Activated CD8-positive, alpha-beta memory T cell treated with anti-CD3 and anti-CD28 coated beads, Interleukin-2, amount 50 U/mL, for 24 hours (primary cell): ENCODE measurements around the gene KAZN.
"Not testable (repeated sequence)": the region's sequence is repeated elsewhere in the genome, so short reads cannot be mapped to it uniquely, and the experiment has no call there.

Experiments used
- DNase-seq: peaks from one replicate; pipeline ENCODE4 v3.0.0-alpha.2; 2020; ENCODE audit errors: extremely low read depth

The KAZN gene

DNA sequence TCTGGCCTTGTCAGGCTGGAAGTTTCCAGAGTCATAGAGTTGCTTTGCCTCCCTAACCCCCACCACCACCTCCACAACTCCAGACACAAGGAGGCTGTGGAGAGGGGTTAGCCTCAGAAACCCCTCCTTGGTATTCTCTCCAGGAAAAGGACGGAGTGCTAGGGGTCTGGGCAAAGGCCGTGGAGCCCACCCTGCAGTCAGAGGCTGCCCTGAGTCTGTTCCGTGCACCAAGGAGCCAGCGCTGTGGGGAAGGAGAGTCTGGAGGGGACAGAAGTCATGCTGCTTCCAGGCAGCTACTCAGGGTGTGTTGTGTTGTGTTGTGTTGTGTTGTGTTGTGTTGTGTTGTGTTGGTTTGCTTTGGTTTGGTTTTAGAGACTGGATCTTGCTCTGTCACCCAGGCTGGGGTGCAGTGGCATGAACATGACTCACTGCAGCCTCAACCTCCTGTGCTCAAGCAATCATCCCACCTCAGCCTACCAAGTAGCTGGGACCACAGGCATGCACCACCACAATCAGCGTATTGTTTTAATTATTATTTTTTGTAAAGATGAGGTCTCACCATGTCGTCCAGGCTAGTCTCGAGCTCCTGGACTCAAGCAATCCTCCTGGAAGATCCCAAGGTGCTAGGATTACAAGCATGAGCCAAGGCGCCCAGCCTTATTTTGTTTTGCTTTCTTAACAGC, 432.9 kb downstream of the KAZN start:
- DNase-seq: no peak

GRCh38 chr1:15033264-15033663, 434.8 kb downstream of the KAZN start:
- DNase-seq: no peak

DNA sequence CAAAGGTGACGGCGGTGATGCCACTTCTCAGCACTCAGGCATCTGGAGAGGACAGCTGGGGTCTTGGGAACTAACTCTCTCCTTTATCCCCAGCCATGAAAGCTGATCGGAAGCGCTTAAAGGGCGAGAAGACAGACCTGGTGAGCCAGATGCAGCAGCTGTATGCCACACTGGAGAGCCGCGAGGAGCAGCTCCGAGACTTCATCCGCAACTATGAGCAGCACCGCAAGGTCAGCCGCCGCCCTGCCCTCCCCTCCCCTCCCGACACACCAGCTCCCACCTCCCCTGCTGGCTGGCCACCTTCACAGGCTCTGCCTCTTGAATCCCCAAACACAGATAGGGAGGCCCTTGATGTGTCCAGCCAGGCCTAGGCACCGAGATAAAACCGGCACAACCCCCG, 436.2 kb downstream of the KAZN start:
- no peak for DNase-seq

GRCh38 chr1:15035236-15035635, 436.8 kb downstream of the KAZN start:
- DNase-seq: no peak

DNA sequence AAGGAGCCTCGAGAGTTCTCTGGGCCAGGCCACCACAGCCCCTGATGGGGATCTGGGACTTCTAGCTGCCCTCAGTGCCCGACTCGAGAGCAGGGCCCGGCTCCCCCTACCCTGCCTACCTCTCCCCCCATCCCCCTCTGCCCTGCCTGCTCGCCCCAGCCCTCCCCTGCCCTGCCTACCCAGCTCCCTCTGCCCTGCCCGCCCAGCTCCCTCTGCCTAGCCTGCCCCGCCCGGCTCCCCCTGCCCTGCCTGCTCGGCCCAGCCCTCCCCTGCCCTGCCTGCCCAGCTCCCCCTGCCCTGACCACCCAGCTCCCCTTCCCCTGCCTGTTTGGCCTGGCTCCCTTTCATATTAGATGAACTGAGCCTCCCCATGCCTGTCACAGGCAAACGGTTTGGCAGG, 437.6 kb downstream of the KAZN start:
- no peak for DNase-seq

DNA sequence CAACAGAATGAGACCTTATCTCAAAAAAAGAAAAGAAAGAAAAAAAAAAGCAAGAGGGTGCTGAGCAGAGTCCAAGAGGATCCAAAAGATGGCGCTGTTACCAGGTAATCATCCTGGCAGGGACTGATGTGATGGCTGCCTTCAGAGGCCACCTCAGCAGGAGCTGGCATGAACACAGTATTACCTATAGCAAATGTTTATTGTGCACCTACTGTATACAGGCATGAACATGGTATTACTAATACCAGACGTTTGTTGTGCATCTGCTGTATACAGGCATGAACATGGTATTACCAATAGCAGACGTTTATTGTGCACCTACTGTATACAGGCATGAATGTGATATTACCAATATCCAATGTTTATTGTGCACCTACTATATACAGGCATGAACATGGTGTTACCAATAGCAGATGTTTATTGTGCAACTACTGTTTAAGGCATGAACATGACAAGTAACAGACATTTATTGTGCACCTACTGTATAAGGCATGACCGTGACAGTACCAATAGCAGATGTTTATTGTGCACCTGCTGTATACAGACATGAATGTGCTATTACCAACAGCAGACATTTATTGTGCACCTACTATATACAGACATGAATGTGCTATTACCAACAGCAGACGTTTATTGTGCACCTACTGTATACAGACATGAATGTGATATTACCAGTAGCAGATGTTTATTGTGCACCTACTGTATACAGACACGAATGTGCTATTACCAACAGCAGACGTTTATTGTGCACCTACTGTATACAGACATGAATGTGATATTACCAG, 439.9 kb downstream of the KAZN start:
- no peak for DNase-seq

DNA sequence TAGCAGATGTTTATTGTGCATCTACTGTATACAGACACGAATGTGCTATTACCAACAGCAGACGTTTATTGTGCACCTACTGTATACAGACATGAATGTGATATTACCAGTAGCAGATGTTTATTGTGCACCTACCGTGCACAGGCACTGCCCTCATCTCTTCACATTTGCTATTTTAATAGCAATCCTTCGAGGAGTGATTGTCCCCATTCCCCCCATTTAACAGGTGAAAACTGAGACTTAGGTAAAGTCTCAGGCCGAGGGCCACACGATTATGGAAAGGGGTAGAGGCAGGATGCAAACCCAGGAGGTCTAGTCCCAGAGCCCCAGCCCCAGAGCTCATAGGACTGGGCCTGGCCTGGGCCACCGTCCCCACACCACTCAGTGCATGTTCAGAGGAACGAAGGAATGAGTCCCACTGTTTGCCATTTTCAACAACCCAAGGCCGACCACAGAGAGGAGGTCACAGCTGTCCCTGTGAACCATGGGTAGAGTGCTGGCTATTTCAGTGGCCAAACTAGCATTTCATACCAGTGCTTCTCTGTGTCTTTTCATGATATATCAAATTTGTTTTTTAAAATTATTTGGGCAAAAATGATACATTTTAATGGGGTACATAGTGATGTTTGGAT, 440.6 kb downstream of the KAZN start:
- no peak for DNase-seq

GRCh38 chr1:15039901-15040300, 441.4 kb downstream of the KAZN start:
- DNase-seq: no peak

- not testable (repeated sequence) for DNase-seq
Observed at GRCh38 chr1:15040685-15041084, 442.2 kb downstream of the KAZN start.

- DNase-seq: no peak
Observed at GRCh38 chr1:15042866-15043265, 444.4 kb downstream of the KAZN start.

DNA sequence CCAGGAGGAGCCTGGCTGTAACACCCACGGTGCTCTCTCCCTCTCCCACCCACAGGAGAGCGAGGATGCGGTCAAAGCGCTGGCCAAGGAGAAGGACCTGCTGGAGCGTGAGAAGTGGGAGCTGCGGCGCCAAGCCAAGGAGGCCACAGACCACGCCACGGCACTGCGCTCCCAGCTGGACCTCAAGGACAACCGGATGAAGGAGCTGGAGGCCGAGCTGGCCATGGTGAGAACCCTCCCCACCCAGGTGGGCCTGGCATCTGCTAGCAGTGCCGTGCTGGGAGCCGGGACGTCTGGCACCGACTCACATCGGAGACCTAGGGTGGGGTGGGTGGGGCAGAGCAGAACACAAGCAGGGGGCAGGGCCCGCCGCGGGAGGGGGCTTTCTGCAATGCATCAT, 445.4 kb downstream of the KAZN start:
- no peak for DNase-seq

DNA sequence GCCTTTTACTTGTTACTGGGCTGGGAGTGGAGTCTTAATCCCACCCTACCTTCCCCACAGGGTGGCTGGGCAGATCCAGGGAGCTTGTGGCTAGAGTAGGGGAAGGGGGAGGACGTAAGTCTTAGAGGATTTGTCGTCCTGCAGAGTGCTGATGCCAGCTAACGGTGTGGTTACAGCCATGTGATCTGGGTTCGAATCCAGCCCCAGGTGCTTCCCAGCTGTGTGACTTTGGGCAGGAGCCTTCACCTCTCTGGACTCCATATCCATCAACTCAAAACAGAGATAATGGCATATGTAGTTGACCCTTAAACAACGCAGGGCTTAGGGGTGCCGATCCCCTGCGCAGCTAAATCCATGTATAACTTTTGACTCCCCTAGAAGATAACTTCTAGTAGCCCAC, 446.6 kb downstream of the KAZN start:
- DNase-seq: no peak

- DNase-seq: no peak
Observed at GRCh38 chr1:15046487-15047165, 448.1 kb downstream of the KAZN start.

GRCh38 chr1:15047237-15047636, 448.8 kb downstream of the KAZN start:
- no peak for DNase-seq

- no peak for DNase-seq
Observed at GRCh38 chr1:15048437-15048980, 450.0 kb downstream of the KAZN start.

- no peak for DNase-seq
Observed at GRCh38 chr1:15049067-15049466, 450.6 kb downstream of the KAZN start.

GRCh38 chr1:15051882-15052528, 453.5 kb downstream of the KAZN start:
- DNase-seq: no peak

- no peak for DNase-seq
Observed at GRCh38 chr1:15053153-15053552, 454.7 kb downstream of the KAZN start.

- no peak for DNase-seq
Observed at GRCh38 chr1:15055736-15056415, 457.4 kb downstream of the KAZN start.

DNA sequence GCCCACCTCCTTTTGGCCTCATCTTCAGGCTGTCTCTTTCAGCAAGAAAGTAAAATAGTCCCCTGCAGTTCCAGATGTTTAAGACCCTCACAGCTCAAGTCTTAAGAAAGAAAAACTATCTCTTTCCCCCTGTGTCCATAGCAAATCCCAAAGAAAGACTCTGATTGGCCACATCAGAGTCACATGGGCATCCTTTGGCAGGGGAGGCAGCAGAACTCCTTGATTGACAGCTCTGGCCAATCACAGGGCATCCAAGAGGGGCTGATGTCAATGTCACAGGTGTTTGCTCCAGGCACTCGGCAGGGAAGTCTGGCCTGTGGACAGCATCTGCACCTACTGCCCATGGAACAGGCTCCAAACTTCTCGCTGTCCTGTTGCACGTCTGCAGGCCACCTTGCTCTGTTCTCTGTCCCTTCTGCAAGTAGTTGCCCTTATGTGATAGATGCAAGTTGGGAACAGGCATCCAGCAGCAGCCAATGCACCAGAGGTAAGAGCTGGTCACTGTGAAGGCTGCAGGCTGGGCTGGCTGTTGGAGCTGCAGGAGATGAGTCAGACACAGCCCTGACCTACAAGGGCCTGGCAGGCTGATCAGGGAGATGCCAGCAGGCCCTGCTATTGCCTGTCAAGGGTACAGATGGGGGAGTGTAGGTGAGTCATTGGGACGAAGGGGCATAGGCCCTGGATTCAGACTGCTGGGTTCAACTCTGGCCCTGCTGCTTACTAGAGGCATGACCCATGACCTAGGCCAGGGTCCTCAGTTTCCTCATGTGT, 458.2 kb downstream of the KAZN start:
- no peak for DNase-seq
